ENCODE results near the gene ARMC6.

Gene ARMC6

DNA sequence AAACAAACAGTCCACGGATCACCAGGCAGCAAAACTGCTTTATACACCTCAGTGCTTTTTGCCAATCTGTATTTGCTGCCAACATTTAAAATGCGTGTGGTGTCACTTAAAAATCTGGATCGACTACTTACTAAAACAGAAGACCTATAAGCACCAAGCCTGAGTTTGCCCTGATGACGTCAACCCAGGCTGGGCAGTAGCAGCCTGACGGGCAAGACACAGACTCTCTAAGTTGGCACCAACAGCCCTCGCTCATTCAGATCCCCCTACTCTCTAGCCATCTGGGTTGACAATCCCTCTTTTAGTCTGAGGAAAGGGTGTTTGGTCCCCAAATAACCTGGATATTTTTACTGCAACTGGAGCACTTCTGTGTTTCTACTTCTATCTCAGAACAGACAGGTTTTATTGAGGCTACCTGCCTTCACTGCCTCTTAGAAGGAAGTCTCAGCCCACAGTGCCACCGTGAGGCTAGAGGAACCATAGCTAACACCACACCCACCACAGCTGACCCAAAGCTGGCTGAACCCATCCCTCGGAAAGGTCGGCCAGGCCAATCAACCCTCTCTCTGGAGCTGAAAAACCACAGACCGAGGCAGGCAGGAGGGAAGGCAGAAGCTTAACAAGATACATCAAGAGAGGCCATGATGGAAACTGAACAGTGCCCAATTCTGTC, 7.0 kb upstream of the ARMC6 start:
- Histone ChIP-seq H4K91ac (ENCODE audit: low read length) (no peak overlapping the region), H3K27me3 (ENCODE audit: control insufficient read depth in 1 of 2, insufficient read depth in 1 of 2, low read length in 2 of 2) (no peaks in the 10 kb centered on the region), H2BK120ac (ENCODE audit: low read depth, low read length) (no peak overlapping the region), H4K8ac (ENCODE audit: low read length) (no peak overlapping the region), H3K9ac (ENCODE audit: low read length) (peak overlapping the region; percentile 7), H3K4ac (ENCODE audit: low read depth in 1 of 2, low read length in 2 of 2) (no peak overlapping the region), H3K4me3 (ENCODE audit: insufficient read depth in 1 of 2, low read depth in 1 of 2, low read length in 2 of 2) (no peak overlapping the region), H3K14ac (ENCODE audit: low read length in 2 of 2) (no peak overlapping the region), H2AK5ac (ENCODE audit: low read length, severe bottlenecking) (no peak overlapping the region), H3K23ac (ENCODE audit: low read length in 2 of 2) (no peak overlapping the region), H3K18ac (ENCODE audit: low read depth in 1 of 2, low read length in 2 of 2) (no peak overlapping the region), H2BK15ac (ENCODE audit: low read depth, poor library complexity, severe bottlenecking) (no peak overlapping the region), H2BK5ac (ENCODE audit: low read depth, low read length, poor library complexity, severe bottlenecking) (no peak overlapping the region), H2BK12ac (ENCODE audit: low read length in 2 of 2) (no peak overlapping the region), H2AFZ (ENCODE audit: low read depth, low read length) (no peak overlapping the region), H3K4me1 (ENCODE audit: control insufficient read depth, insufficient read depth, low read depth, low read length) (peaks cover 3% of the 10 kb centered on the region), H3K36me3 (ENCODE audit: control insufficient read depth in 1 of 2, insufficient read depth in 2 of 2, low read depth in 1 of 2, low read length in 2 of 2) (peaks cover 75 to 82% of the 10 kb centered on the region in 2 experiments), H3K4me2 (ENCODE audit: low read length, poor library complexity, severe bottlenecking) (no peak overlapping the region), H3K79me1 (replicated peaks; ENCODE audit: low read length, poor library complexity, severe bottlenecking) (peaks cover 28% of the 10 kb centered on the region), H3K27ac (ENCODE audit: low read length, poor library complexity, severe bottlenecking) (no peak overlapping the region), H3K9me3 (ENCODE audit: control insufficient read depth, low read length) (no peaks in the 10 kb centered on the region)
- DNase-seq: no peak
- 91% methylated on average over 10 of the region's 10 CpGs for WGBS

DNA sequence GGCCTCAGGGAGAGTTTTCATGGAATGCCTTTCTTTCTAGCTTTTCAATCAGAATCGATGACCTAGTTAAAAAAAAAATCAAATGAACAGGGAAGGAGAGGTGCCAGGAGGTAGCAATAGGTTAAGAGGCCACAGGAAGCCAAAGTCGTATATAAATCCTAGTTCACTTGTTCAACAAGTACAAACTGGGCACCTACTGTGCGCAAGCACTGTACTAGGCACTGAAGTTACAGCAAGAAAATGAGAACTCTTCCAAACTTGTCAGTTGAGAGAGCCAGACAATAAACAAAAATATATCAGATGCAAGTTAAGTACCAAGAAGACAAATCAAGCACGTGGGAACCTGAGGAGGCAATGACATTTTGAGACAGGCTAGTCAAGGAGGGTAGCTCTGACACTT, 6.2 kb upstream of the ARMC6 start:
- H3K9me3 ChIP-seq (ENCODE audit: control insufficient read depth, low read length): no peaks in the 10 kb centered on the region
- H3K9ac ChIP-seq (ENCODE audit: low read length): peak overlapping the region; percentile 7
- no peak overlapping the region for H2AK5ac ChIP-seq (ENCODE audit: low read length, severe bottlenecking)
- no peak overlapping the region for H2BK15ac ChIP-seq (ENCODE audit: low read depth, poor library complexity, severe bottlenecking)
- WGBS: 99% methylated on average over 4 of the region's 4 CpGs
- DNase-seq: no peak
- H3K27me3 ChIP-seq (ENCODE audit: control insufficient read depth in 1 of 2, insufficient read depth in 1 of 2, low read length in 2 of 2): no peaks in the 10 kb centered on the region
- no peak overlapping the region for H3K27ac ChIP-seq (ENCODE audit: low read length, poor library complexity, severe bottlenecking)
- H2BK5ac ChIP-seq (ENCODE audit: low read depth, low read length, poor library complexity, severe bottlenecking): no peak overlapping the region
- H2BK12ac ChIP-seq (ENCODE audit: low read length in 2 of 2): no peak overlapping the region
- H3K4me2 ChIP-seq (ENCODE audit: low read length, poor library complexity, severe bottlenecking): no peak overlapping the region
- H2BK120ac ChIP-seq (ENCODE audit: low read depth, low read length): no peak overlapping the region
- H3K79me1 ChIP-seq (replicated peaks; ENCODE audit: low read length, poor library complexity, severe bottlenecking): peaks cover 28% of the 10 kb centered on the region
- no peak overlapping the region for H3K18ac ChIP-seq (ENCODE audit: low read depth in 1 of 2, low read length in 2 of 2)
- H3K4me3 ChIP-seq (ENCODE audit: insufficient read depth in 1 of 2, low read depth in 1 of 2, low read length in 2 of 2): no peak overlapping the region
- peaks cover 74 to 80% of the 10 kb centered on the region in 2 experiments for H3K36me3 ChIP-seq (ENCODE audit: control insufficient read depth in 1 of 2, insufficient read depth in 2 of 2, low read depth in 1 of 2, low read length in 2 of 2)
- no peak overlapping the region for H4K8ac ChIP-seq (ENCODE audit: low read length)
- H3K4me1 ChIP-seq (ENCODE audit: control insufficient read depth, insufficient read depth, low read depth, low read length): peaks cover 4% of the 10 kb centered on the region
- no peak overlapping the region for H2AFZ ChIP-seq (ENCODE audit: low read depth, low read length)
- no peak overlapping the region for H3K23ac ChIP-seq (ENCODE audit: low read length in 2 of 2)
- H3K14ac ChIP-seq (ENCODE audit: low read length in 2 of 2): no peak overlapping the region
- H4K91ac ChIP-seq (ENCODE audit: low read length): no peak overlapping the region
- H3K4ac ChIP-seq (ENCODE audit: low read depth in 1 of 2, low read length in 2 of 2): no peak overlapping the region

DNA sequence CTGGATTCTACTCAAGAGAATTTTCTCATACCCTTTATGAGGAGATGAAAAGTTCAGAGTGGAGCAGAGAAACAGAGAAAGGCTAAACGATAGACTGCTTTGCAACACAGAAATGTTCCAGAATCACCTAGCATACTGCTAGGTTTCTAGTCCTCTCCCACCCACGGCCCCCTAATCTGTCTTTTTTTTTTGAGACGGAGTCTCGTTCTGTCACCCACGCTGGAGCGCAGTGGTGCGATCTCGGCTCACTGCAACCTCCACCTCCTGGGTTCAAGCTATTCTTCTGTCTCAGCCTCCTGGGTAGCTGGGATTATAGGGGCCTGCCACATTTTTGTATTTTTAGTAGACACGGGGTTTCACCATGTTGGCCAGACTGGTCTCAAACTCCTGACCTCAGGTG, 4.9 kb upstream of the ARMC6 start:
- no peak overlapping the region for H4K91ac ChIP-seq (ENCODE audit: low read length)
- no peak overlapping the region for H3K27ac ChIP-seq (ENCODE audit: low read length, poor library complexity, severe bottlenecking)
- H2BK15ac ChIP-seq (ENCODE audit: low read depth, poor library complexity, severe bottlenecking): no peak overlapping the region
- H2BK120ac ChIP-seq (ENCODE audit: low read depth, low read length): no peak overlapping the region
- 98% methylated on average over 9 of the region's 9 CpGs for WGBS
- no peak for DNase-seq
- H3K9ac ChIP-seq (ENCODE audit: low read length): no peak overlapping the region
- no peak overlapping the region for H2AK5ac ChIP-seq (ENCODE audit: low read length, severe bottlenecking)
- H3K18ac ChIP-seq (ENCODE audit: low read depth in 1 of 2, low read length in 2 of 2): no peak overlapping the region
- no peaks in the 10 kb centered on the region for H3K27me3 ChIP-seq (ENCODE audit: control insufficient read depth in 1 of 2, insufficient read depth in 1 of 2, low read length in 2 of 2)
- H3K23ac ChIP-seq (ENCODE audit: low read length in 2 of 2): no peak overlapping the region
- H4K8ac ChIP-seq (ENCODE audit: low read length): no peak overlapping the region
- H3K4me2 ChIP-seq (ENCODE audit: low read length, poor library complexity, severe bottlenecking): no peak overlapping the region
- H3K4me3 ChIP-seq (ENCODE audit: insufficient read depth in 1 of 2, low read depth in 1 of 2, low read length in 2 of 2): no peak overlapping the region
- H2BK5ac ChIP-seq (ENCODE audit: low read depth, low read length, poor library complexity, severe bottlenecking): no peak overlapping the region
- H3K36me3 ChIP-seq (ENCODE audit: control insufficient read depth in 1 of 2, insufficient read depth in 2 of 2, low read depth in 1 of 2, low read length in 2 of 2): peaks cover 61 to 67% of the 10 kb centered on the region in 2 experiments
- H2BK12ac ChIP-seq (ENCODE audit: low read length in 2 of 2): no peak overlapping the region
- no peak overlapping the region for H3K14ac ChIP-seq (ENCODE audit: low read length in 2 of 2)
- no peak overlapping the region for H3K4ac ChIP-seq (ENCODE audit: low read depth in 1 of 2, low read length in 2 of 2)
- H3K4me1 ChIP-seq (ENCODE audit: control insufficient read depth, insufficient read depth, low read depth, low read length): peaks cover 4% of the 10 kb centered on the region
- H3K79me1 ChIP-seq (replicated peaks; ENCODE audit: low read length, poor library complexity, severe bottlenecking): peaks cover 28% of the 10 kb centered on the region
- no peaks in the 10 kb centered on the region for H3K9me3 ChIP-seq (ENCODE audit: control insufficient read depth, low read length)
- H2AFZ ChIP-seq (ENCODE audit: low read depth, low read length): no peak overlapping the region

DNA sequence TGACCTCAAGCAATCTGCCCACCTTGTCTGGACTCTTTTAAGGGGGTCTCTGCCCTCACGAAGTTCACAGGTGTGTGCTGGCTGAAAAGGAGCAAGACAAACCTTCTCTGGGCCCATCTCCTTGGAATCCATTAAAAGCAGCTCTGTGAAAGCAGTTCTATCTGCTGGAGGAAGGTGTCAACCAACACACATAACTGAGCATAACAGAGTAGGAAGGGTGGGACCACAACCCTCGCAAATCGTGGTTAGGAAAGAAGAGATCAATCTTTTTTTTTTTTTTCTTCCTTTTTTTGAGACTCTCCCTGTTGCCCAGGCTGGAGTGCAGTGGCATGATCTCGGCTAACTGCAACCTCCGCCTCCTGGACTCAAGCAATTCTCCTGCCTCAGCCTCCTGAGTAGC, 1.5 kb upstream of the ARMC6 start:
- H3K27ac ChIP-seq (ENCODE audit: low read length, poor library complexity, severe bottlenecking): peak overlapping the region; percentile 82
- no peak overlapping the region for H4K91ac ChIP-seq (ENCODE audit: low read length)
- no peak overlapping the region for H2BK120ac ChIP-seq (ENCODE audit: low read depth, low read length)
- H2BK15ac ChIP-seq (ENCODE audit: low read depth, poor library complexity, severe bottlenecking): no peak overlapping the region
- peaks cover 22% of the 10 kb centered on the region for H3K79me1 ChIP-seq (replicated peaks; ENCODE audit: low read length, poor library complexity, severe bottlenecking)
- no peak overlapping the region for H3K14ac ChIP-seq (ENCODE audit: low read length in 2 of 2)
- H3K4me1 ChIP-seq (ENCODE audit: control insufficient read depth, insufficient read depth, low read depth, low read length): peaks cover 11% of the 10 kb centered on the region
- H3K4ac ChIP-seq (ENCODE audit: low read depth in 1 of 2, low read length in 2 of 2): no peak overlapping the region
- no peak overlapping the region for H3K18ac ChIP-seq (ENCODE audit: low read depth in 1 of 2, low read length in 2 of 2)
- peak overlapping the region; percentile 2 for H4K8ac ChIP-seq (ENCODE audit: low read length)
- H3K9ac ChIP-seq (ENCODE audit: low read length): peak overlapping the region; percentile 95
- H3K23ac ChIP-seq (ENCODE audit: low read length in 2 of 2): no peak overlapping the region
- H3K4me2 ChIP-seq (ENCODE audit: low read length, poor library complexity, severe bottlenecking): peak overlapping the region; percentile 89
- peak; percentile 10 for DNase-seq
- H3K36me3 ChIP-seq (ENCODE audit: control insufficient read depth in 1 of 2, insufficient read depth in 2 of 2, low read depth in 1 of 2, low read length in 2 of 2): peaks cover 34 to 39% of the 10 kb centered on the region in 2 experiments
- H2AFZ ChIP-seq (ENCODE audit: low read depth, low read length): no peak overlapping the region
- peak overlapping the region; percentile 87 to 92 for H3K4me3 ChIP-seq (ENCODE audit: insufficient read depth in 1 of 2, low read depth in 1 of 2, low read length in 2 of 2)
- no peaks in the 10 kb centered on the region for H3K27me3 ChIP-seq (ENCODE audit: control insufficient read depth in 1 of 2, insufficient read depth in 1 of 2, low read length in 2 of 2)
- no peak overlapping the region for H2BK5ac ChIP-seq (ENCODE audit: low read depth, low read length, poor library complexity, severe bottlenecking)
- no peak overlapping the region for H2AK5ac ChIP-seq (ENCODE audit: low read length, severe bottlenecking)
- H3K9me3 ChIP-seq (ENCODE audit: control insufficient read depth, low read length): no peaks in the 10 kb centered on the region
- H2BK12ac ChIP-seq (ENCODE audit: low read length in 2 of 2): no peak overlapping the region
- WGBS: 85% methylated on average over 5 of the region's 5 CpGs

Data from mesenchymal stem cell (in vitro differentiated cells and primary cell).